Upper lobe of left lung (tissue), 4 donors: ENCODE results near the gene ZBTB17.

Source experiments
- EP300 ChIP-seq, 4 donors: sonication (generic); formaldehyde crosslinking; IDR thresholded peaks; one replicate each; pipeline ENCODE4 v1.5.1; 2017; ENCODE audit warnings: antibody characterized with exemption in 4 of 4, control low read depth in 2 of 4
- POLR2A ChIP-seq, 4 donors: fragments of 450-650 bp; IDR thresholded peaks; one replicate each; pipeline ENCODE4 v1.5.1; 2016 to 2017; ENCODE audit warnings: antibody characterized with exemption in 4 of 4, mild to moderate bottlenecking in 2 of 4
- POLR2AphosphoS5 ChIP-seq, 2 donors: sonication (generic); formaldehyde crosslinking; IDR thresholded peaks; one replicate each; pipeline ENCODE4 v1.5.1; 2017; ENCODE audit warnings: antibody characterized with exemption in 2 of 2
- TF ChIP-seq, protein P1 (sequence below), 6 experiments: fragments of 450-650 bp in 4 of 6; fragments of 200-600 bp in 2 of 6; sonication (generic) in 2 of 6; IDR thresholded peaks; one replicate each; pipeline ENCODE4 v1.5.1; 2016 to 2019; ENCODE audit warnings: antibody characterized with exemption in 6 of 6

DNA sequence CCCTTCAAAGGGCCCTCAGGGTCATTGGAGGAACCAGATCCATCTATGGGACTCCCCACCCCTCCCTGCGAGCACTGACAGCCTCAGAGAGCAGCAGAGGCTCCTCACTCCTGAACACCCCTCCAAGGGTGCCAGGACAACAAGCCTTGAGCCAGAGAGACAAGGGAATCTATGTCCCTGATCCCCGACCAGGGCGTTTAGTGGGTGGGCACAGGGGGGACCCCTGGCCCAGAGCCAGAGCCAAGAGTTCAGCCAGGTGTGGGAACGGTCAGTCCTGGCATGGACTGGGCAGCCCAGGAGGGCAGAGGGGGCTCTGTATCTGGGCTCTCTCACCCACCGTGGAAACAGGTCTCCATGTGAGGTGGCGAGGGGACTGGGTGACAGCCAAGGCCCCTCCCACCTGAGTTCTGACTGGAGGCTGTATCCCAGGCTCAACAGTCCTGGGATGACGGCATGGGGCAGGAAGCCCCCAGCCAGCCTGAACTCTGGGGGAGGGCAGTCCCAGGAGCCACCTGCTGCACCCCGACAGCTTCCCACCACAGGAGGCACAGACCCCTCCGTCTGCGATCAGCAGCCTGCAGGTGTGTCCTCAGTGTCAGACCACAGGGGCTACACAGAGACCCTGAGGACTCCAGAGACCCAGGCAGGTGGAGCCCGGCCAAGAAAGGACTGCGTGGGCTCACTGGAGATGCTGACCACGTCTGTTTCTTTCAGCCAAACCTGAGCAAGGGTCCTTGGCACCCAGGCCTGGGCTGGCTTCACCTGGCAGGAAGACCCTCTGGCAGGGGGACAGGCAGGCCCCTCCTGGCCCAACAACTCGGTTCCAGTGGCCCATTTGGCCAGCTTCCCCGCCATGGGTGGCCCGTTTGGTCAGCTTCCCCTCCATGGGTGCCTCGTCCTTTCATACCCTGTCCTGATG is 16.9 kb upstream of the ZBTB17 start:
- TF ChIP-seq POLR2AphosphoS5 (IDR thresholded peaks at IDR 0.05): no peak
- TF ChIP-seq, protein P1, sequence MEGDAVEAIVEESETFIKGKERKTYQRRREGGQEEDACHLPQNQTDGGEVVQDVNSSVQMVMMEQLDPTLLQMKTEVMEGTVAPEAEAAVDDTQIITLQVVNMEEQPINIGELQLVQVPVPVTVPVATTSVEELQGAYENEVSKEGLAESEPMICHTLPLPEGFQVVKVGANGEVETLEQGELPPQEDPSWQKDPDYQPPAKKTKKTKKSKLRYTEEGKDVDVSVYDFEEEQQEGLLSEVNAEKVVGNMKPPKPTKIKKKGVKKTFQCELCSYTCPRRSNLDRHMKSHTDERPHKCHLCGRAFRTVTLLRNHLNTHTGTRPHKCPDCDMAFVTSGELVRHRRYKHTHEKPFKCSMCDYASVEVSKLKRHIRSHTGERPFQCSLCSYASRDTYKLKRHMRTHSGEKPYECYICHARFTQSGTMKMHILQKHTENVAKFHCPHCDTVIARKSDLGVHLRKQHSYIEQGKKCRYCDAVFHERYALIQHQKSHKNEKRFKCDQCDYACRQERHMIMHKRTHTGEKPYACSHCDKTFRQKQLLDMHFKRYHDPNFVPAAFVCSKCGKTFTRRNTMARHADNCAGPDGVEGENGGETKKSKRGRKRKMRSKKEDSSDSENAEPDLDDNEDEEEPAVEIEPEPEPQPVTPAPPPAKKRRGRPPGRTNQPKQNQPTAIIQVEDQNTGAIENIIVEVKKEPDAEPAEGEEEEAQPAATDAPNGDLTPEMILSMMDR (IDR thresholded peaks at IDR 0.05): no peak
- no peak for TF ChIP-seq POLR2A (IDR thresholded peaks at IDR 0.05)
- no peak for TF ChIP-seq EP300 (IDR thresholded peaks at IDR 0.05)
